ENCODE measurements around the gene GPX6. TPM values are rescaled to one million over a fixed set of nuclear protein-coding genes. Genes with fewer than 3 reads are reported as not detected.
"Not testable (repeated sequence)": the region's sequence is repeated elsewhere in the genome, so short reads cannot be mapped to it uniquely, and the experiment has no call there.

Gene GPX6
- total and polyA plus RNA-seq, 4 donors = not detected

DNA sequence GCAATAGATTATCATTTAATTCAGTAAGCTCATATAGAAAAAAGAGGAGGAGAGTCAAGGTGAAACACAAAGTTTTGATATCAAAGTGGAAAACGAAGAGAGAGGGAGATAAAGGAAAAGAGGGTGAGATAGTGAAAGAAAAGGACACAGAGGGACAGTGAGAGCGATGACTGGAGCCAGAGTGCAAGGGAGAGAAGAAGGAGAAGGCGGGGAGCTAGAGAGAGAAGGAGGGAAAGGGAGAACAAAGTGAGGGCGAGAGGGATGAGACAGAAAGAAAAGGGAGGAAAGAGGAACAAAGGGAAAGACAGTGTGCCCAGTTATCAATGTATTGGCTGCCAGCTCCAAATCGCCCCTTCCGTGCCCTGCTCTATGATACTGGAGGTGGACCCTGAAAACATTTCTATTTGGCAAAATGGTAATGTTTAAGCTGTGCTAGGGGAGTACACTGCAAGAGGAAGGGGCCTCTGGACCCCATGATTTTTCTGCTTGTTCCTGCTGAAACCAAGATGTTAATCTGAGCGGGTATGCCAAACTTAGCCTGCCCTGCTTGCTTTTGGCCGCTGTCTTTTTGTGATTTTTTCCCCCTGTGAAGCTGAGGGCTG lies 37.9 kb upstream of the GPX6 start:
- Histone ChIP-seq H3K9me3 (ENCODE audit: control insufficient read depth in 4 of 4, low read length in 3 of 4) (no peaks in the 10 kb centered on the region), H3K4me3 (ENCODE audit: low read depth in 1 of 3, low read length in 3 of 3) (peak overlapping the region; percentile 6 to 52 (median 8)), H3K9ac (ENCODE audit: low read depth in 1 of 2, low read length in 2 of 2) (peak overlapping the region in 1 of 2 donors; percentile 84), H3K27ac (ENCODE audit: low read depth in 1 of 2, low read length in 2 of 2) (peak overlapping the region; percentile 65 to 82), H3K4me1 (ENCODE audit: control insufficient read depth in 4 of 4, insufficient read depth in 4 of 4, low read length in 3 of 4) (peaks cover 0 to 25% (median 11%) of the 10 kb centered on the region in 4 donors), H3K27me3 (ENCODE audit: control insufficient read depth in 4 of 4, insufficient read depth in 4 of 4, low read length in 3 of 4) (no peaks in the 10 kb centered on the region), H3K36me3 (ENCODE audit: control insufficient read depth in 4 of 4, insufficient read depth in 3 of 4, low read depth in 1 of 4, low read length in 3 of 4) (no peaks in the 10 kb centered on the region)
- TF ChIP-seq, protein P1, sequence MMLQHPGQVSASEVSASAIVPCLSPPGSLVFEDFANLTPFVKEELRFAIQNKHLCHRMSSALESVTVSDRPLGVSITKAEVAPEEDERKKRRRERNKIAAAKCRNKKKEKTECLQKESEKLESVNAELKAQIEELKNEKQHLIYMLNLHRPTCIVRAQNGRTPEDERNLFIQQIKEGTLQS (IDR thresholded peaks at IDR 0.05) = no peak
- no peak for TF ChIP-seq RAD21 (IDR thresholded peaks at IDR 0.05)
- no peak for TF ChIP-seq GABPA (IDR thresholded peaks at IDR 0.05 in 1 of 2, conservative IDR thresholded peaks at IDR 0.05 in 1 of 2)
- TF ChIP-seq ZBTB33 (IDR thresholded peaks at IDR 0.05) = no peak
- no peak for TF ChIP-seq FOXA1 (IDR thresholded peaks at IDR 0.05)
- no peak for TF ChIP-seq JUND (IDR thresholded peaks at IDR 0.05)
- TF ChIP-seq YY1 (IDR thresholded peaks at IDR 0.05) = no peak
- WGBS = 25% methylated on average over 8 of the region's 8 CpGs
- DNase-seq (ENCODE audit: low spot score) = no peak

GRCh38 chr6:28551891-28552666 lies 36.5 kb upstream of the GPX6 start:
- Histone ChIP-seq H3K27me3 (ENCODE audit: control insufficient read depth in 4 of 4, insufficient read depth in 4 of 4, low read length in 3 of 4) (no peaks in the 10 kb centered on the region), H3K9me3 (ENCODE audit: control insufficient read depth in 4 of 4, low read length in 3 of 4) (no peaks in the 10 kb centered on the region), H3K27ac (ENCODE audit: low read depth in 1 of 2, low read length in 2 of 2) (no peak overlapping the region), H3K36me3 (ENCODE audit: control insufficient read depth in 4 of 4, insufficient read depth in 3 of 4, low read depth in 1 of 4, low read length in 3 of 4) (no peaks in the 10 kb centered on the region), H3K9ac (ENCODE audit: low read depth in 1 of 2, low read length in 2 of 2) (no peak overlapping the region), H3K4me1 (ENCODE audit: control insufficient read depth in 4 of 4, insufficient read depth in 4 of 4, low read length in 3 of 4) (peaks cover 0 to 25% (median 11%) of the 10 kb centered on the region in 4 donors), H3K4me3 (ENCODE audit: low read depth in 1 of 3, low read length in 3 of 3) (no peak overlapping the region)
- DNase-seq (ENCODE audit: low spot score) = no peak
- TF ChIP-seq MAX (IDR thresholded peaks at IDR 0.05) (no peak), REST (IDR thresholded peaks at IDR 0.05) (peak; percentile 90)
- WGBS = 56% methylated on average over 4 of the region's 4 CpGs

DNA sequence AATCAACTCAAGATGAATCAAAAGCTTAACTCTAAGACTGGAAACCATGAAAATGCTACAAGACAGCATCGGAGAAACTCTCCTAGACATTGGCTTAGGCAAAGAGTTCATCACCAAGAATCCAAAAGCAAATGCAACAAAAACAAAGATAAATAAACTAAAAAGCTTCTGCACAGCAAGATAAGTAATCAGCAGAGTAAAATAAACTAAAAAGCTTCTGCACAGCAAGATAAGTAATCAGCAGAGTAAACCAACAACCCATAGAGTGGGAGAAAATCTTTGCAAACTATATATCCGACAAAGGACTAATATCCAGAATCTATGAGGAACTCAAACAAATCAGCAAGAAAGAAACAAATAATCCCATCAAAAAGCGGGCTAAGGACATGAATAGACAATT lies 31.4 kb upstream of the GPX6 start:
- H3K27me3 ChIP-seq (ENCODE audit: control insufficient read depth in 4 of 4, insufficient read depth in 4 of 4, low read length in 3 of 4); H3K9me3 ChIP-seq (ENCODE audit: control insufficient read depth in 4 of 4, low read length in 3 of 4); H3K36me3 ChIP-seq (ENCODE audit: control insufficient read depth in 4 of 4, insufficient read depth in 3 of 4, low read depth in 1 of 4, low read length in 3 of 4); H3K9ac ChIP-seq (ENCODE audit: low read depth in 1 of 2, low read length in 2 of 2); DNase-seq (ENCODE audit: low spot score); H3K4me3 ChIP-seq (ENCODE audit: low read depth in 1 of 3, low read length in 3 of 3); H3K4me1 ChIP-seq (ENCODE audit: control insufficient read depth in 4 of 4, insufficient read depth in 4 of 4, low read length in 3 of 4); H3K27ac ChIP-seq (ENCODE audit: low read depth in 1 of 2, low read length in 2 of 2): not testable (repeated sequence)
- 75% methylated on average over 3 of the region's 3 CpGs for WGBS
